ENCODE results near the gene CDH4. TPM values are rescaled to one million over a fixed set of nuclear protein-coding genes. Genes with fewer than 3 reads are reported as not detected.

The CDH4 gene
- total and polyA plus RNA-seq, 2 donors (not counting 1 experiment from before 2014, with no cell fraction given): not detected

- 79% methylated on average over 7 of the region's 13 CpGs for WGBS (ENCODE audit: insufficient coverage)
- no peaks in the 10 kb centered on the region for H3K36me3 ChIP-seq (replicated peaks in 1 of 2; ENCODE audit: control extremely low read depth in 1 of 2, control insufficient read depth in 1 of 2, extremely low read depth in 1 of 2, insufficient read depth in 2 of 2, low read length in 1 of 2)
- H3K9me3 ChIP-seq (ENCODE audit: control extremely low read depth in 1 of 3, control insufficient read depth in 2 of 3, insufficient read depth in 1 of 3, low read length in 2 of 3): peaks cover 0 to 29% (median 0%) of the 10 kb centered on the region in 3 donors
- no peaks in the 10 kb centered on the region for H3K79me2 ChIP-seq (ENCODE audit: control insufficient read depth, insufficient read depth, low read length)
- H3K27me3 Mint-ChIP-seq: no peaks in the 10 kb centered on the region
- no peaks in the 10 kb centered on the region for H3K4me1 ChIP-seq (ENCODE audit: control insufficient read depth in 2 of 2, insufficient read depth in 2 of 2, low read length in 2 of 2)
- no peaks in the 10 kb centered on the region for H3K4me1 Mint-ChIP-seq
- H2AFZ ChIP-seq (ENCODE audit: insufficient read depth, low read depth, low read length, poor library complexity, severe bottlenecking): no peak overlapping the region
- H3K4me3 ChIP-seq (ENCODE audit: control extremely low read depth in 1 of 5, extremely low read depth in 1 of 5, insufficient read depth in 1 of 5, low read depth in 2 of 5, low read length in 4 of 5): no peak overlapping the region
- no peaks in the 10 kb centered on the region for H4K20me1 ChIP-seq (ENCODE audit: control insufficient read depth, insufficient read depth, low read length, poor library complexity, severe bottlenecking)
- DNase-seq: no peak
- no peak overlapping the region for H3K4me2 ChIP-seq (replicated peaks; ENCODE audit: low read depth, low read length, poor library complexity, severe bottlenecking)
- H3K9ac ChIP-seq (ENCODE audit: low read length): no peak overlapping the region
- CTCF ChIA-PET: no interaction called here
- no peaks in the 10 kb centered on the region for H3K27me3 ChIP-seq (replicated peaks in 1 of 4; ENCODE audit: control extremely low read depth in 1 of 4, control insufficient read depth in 3 of 4, insufficient read depth in 4 of 4, low read length in 3 of 4)
- H3K27ac Mint-ChIP-seq: no peak overlapping the region
- intact Hi-C loops (cut with micrococcal nuclease): no loop called here
- no peak overlapping the region for H3K4me3 Mint-ChIP-seq
- no peak overlapping the region for H3K27ac ChIP-seq (ENCODE audit: low read length in 2 of 2)
- H3K9me3 Mint-ChIP-seq (ENCODE audit: insufficient read depth): peaks cover 2% of the 10 kb centered on the region
- TF ChIP-seq CTCF (IDR thresholded peaks at IDR 0.05) (no peak), EZH2 (IDR thresholded peaks at IDR 0.05; ENCODE audit: borderline replicate concordance, insufficient read depth, low read depth, low read length, poor library complexity, severe bottlenecking) (no peak)
- no peak for ATAC-seq (ENCODE audit: low read depth)
- POLR2A ChIA-PET: no interaction called here
These were observed 273.0 kb downstream of the CDH4 start for GRCh38 chr20:61524951-61525666.

- intact Hi-C loops (cut with micrococcal nuclease): no loop called here
- Histone ChIP-seq H3K4me2 (replicated peaks; ENCODE audit: low read depth, low read length, poor library complexity, severe bottlenecking) (no peak overlapping the region), H3K36me3 (replicated peaks in 1 of 2; ENCODE audit: control extremely low read depth in 1 of 2, control insufficient read depth in 1 of 2, extremely low read depth in 1 of 2, insufficient read depth in 2 of 2, low read length in 1 of 2) (no peaks in the 10 kb centered on the region), H3K27ac (ENCODE audit: low read length in 2 of 2) (no peak overlapping the region), H3K9ac (ENCODE audit: low read length) (no peak overlapping the region), H3K27me3 (replicated peaks in 1 of 4; ENCODE audit: control extremely low read depth in 1 of 4, control insufficient read depth in 3 of 4, insufficient read depth in 4 of 4, low read length in 3 of 4) (no peaks in the 10 kb centered on the region), H3K4me3 (ENCODE audit: control extremely low read depth in 1 of 5, extremely low read depth in 1 of 5, insufficient read depth in 1 of 5, low read depth in 2 of 5, low read length in 4 of 5) (no peak overlapping the region), H4K20me1 (ENCODE audit: control insufficient read depth, insufficient read depth, low read length, poor library complexity, severe bottlenecking) (no peaks in the 10 kb centered on the region), H3K9me3 (ENCODE audit: control extremely low read depth in 1 of 3, control insufficient read depth in 2 of 3, insufficient read depth in 1 of 3, low read length in 2 of 3) (peaks cover 0 to 29% (median 0%) of the 10 kb centered on the region in 3 donors), H3K4me1 (ENCODE audit: control insufficient read depth in 2 of 2, insufficient read depth in 2 of 2, low read length in 2 of 2) (no peaks in the 10 kb centered on the region), H3K79me2 (ENCODE audit: control insufficient read depth, insufficient read depth, low read length) (no peaks in the 10 kb centered on the region), H2AFZ (ENCODE audit: insufficient read depth, low read depth, low read length, poor library complexity, severe bottlenecking) (no peak overlapping the region)
- H3K4me3 Mint-ChIP-seq: no peak overlapping the region
- POLR2A ChIA-PET: no interaction called here
- H3K27me3 Mint-ChIP-seq: no peaks in the 10 kb centered on the region
- CTCF ChIA-PET: no interaction called here
- TF ChIP-seq EZH2 (IDR thresholded peaks at IDR 0.05; ENCODE audit: borderline replicate concordance, insufficient read depth, low read depth, low read length, poor library complexity, severe bottlenecking) (no peak), CTCF (IDR thresholded peaks at IDR 0.05) (no peak)
- no peak overlapping the region for H3K27ac Mint-ChIP-seq
- H3K9me3 Mint-ChIP-seq (ENCODE audit: insufficient read depth): peaks cover 2% of the 10 kb centered on the region
- WGBS (ENCODE audit: insufficient coverage): 39% methylated on average over 12 of the region's 21 CpGs
- DNase-seq: no peak
- no peak for ATAC-seq (ENCODE audit: low read depth)
- H3K4me1 Mint-ChIP-seq: no peaks in the 10 kb centered on the region
These were observed 273.8 kb downstream of the CDH4 start for GRCh38 chr20:61525781-61526431.

Data from B cell (primary cell).